Progenitor cell of endocrine pancreas (in vitro differentiated cells): Measurements from ENCODE around the gene LMBR1L. TPM values are rescaled to one million over a fixed set of nuclear protein-coding genes. Genes with fewer than 3 reads are reported as not detected.

Source experiments
- DNase-seq: peaks from one replicate; pipeline ENCODE4 v3.0.0; 2021; ENCODE audit warnings: low spot score; ENCODE audit not compliant: unreplicated experiment
- H3K27ac Mint-ChIP-seq: 2 replicates; pipeline ENCODE4 v1.8.0; 2021; ENCODE audit warnings: mild to moderate bottlenecking, moderate library complexity, mixed read lengths
- H3K27me3 Mint-ChIP-seq: 2 replicates; pipeline ENCODE4 v1.8.0; 2021; ENCODE audit warnings: mixed read lengths
- H3K36me3 Mint-ChIP-seq: 2 replicates; pipeline ENCODE4 v1.8.0; 2022; ENCODE audit warnings: mixed read lengths; ENCODE audit not compliant: insufficient read depth
- H3K4me1 Mint-ChIP-seq: 2 replicates; pipeline ENCODE4 v1.8.0; 2021; ENCODE audit warnings: low read depth, mixed read lengths
- H3K4me3 Mint-ChIP-seq: 2 replicates; pipeline ENCODE4 v1.8.0; 2021; ENCODE audit warnings: low read depth, mild to moderate bottlenecking, moderate library complexity, mixed read lengths
- H3K9me3 Mint-ChIP-seq: 2 replicates; pipeline ENCODE4 v1.8.0; 2021; ENCODE audit warnings: low read depth, mixed read lengths
- CTCF ChIP-seq: fragments of 200-600 bp; sonication (generic); IDR thresholded peaks from one replicate; pipeline ENCODE4 v1.5.0; 2021; ENCODE audit warnings: antibody characterized with exemption, mild to moderate bottlenecking; ENCODE audit not compliant: unreplicated experiment
- total RNA-seq: library from RNA; stranded (reverse); gene quantifications from 2 replicates; pipeline ENCODE4 v1.2.1, GENCODE V29; 2021

The LMBR1L gene
- total RNA-seq, 1 donor from 2014 or later, result 143 TPM

- H3K36me3 Mint-ChIP-seq, result peaks cover 17% of the 10 kb centered on the region
- DNase-seq, result no peak
- H3K9me3 Mint-ChIP-seq, result no peaks in the 10 kb centered on the region
- H3K27me3 Mint-ChIP-seq, result no peaks in the 10 kb centered on the region
- peaks cover 40% of the 10 kb centered on the region for H3K4me1 Mint-ChIP-seq
- H3K27ac Mint-ChIP-seq, result no peak overlapping the region
- no peak overlapping the region for H3K4me3 Mint-ChIP-seq
- TF ChIP-seq CTCF, result no peak
Measured at GRCh38 chr12:49054524-49054923, 56.1 kb downstream of the LMBR1L start.

- no peaks in the 10 kb centered on the region for H3K9me3 Mint-ChIP-seq
- no peak overlapping the region for H3K27ac Mint-ChIP-seq
- DNase-seq, result no peak
- H3K27me3 Mint-ChIP-seq, result no peaks in the 10 kb centered on the region
- peaks cover 37% of the 10 kb centered on the region for H3K4me1 Mint-ChIP-seq
- TF ChIP-seq CTCF, result no peak
- no peak overlapping the region for H3K4me3 Mint-ChIP-seq
- H3K36me3 Mint-ChIP-seq, result peaks cover 17% of the 10 kb centered on the region
Measured at GRCh38 chr12:49054096-49054495, 56.6 kb downstream of the LMBR1L start.

GRCh38 chr12:49052451-49053208, 58.0 kb downstream of the LMBR1L start:
- H3K9me3 Mint-ChIP-seq, result no peaks in the 10 kb centered on the region
- no peak overlapping the region for H3K4me3 Mint-ChIP-seq
- no peak overlapping the region for H3K27ac Mint-ChIP-seq
- peaks cover 26% of the 10 kb centered on the region for H3K36me3 Mint-ChIP-seq
- no peaks in the 10 kb centered on the region for H3K27me3 Mint-ChIP-seq
- no peak for TF ChIP-seq CTCF
- H3K4me1 Mint-ChIP-seq, result peaks cover 23% of the 10 kb centered on the region
- no peak for DNase-seq

GRCh38 chr12:49051777-49052438, 58.7 kb downstream of the LMBR1L start:
- TF ChIP-seq CTCF, result no peak
- Mint-ChIP-seq H3K36me3 (peaks cover 28% of the 10 kb centered on the region), H3K4me3 (no peak overlapping the region), H3K4me1 (peaks cover 16% of the 10 kb centered on the region), H3K27me3 (no peaks in the 10 kb centered on the region), H3K9me3 (no peaks in the 10 kb centered on the region), H3K27ac (no peak overlapping the region)
- no peak for DNase-seq

- DNase-seq, result no peak
- TF ChIP-seq CTCF, result no peak
- H3K27me3 Mint-ChIP-seq, result no peaks in the 10 kb centered on the region
- no peak overlapping the region for H3K27ac Mint-ChIP-seq
- peaks cover 10% of the 10 kb centered on the region for H3K4me1 Mint-ChIP-seq
- no peaks in the 10 kb centered on the region for H3K9me3 Mint-ChIP-seq
- H3K36me3 Mint-ChIP-seq, result peaks cover 30% of the 10 kb centered on the region
- H3K4me3 Mint-ChIP-seq, result no peak overlapping the region
Measured at GRCh38 chr12:49051373-49051764, 59.3 kb downstream of the LMBR1L start.
